ENCODE data around the gene ENO3.

ENO3 gene

GRCh38 chr17:4982305-4982704, 31.4 kb downstream of the ENO3 start:
- no peak overlapping the region for H3K4me2 ChIP-seq (ENCODE audit: low read length)
- peaks cover 53% of the 10 kb centered on the region for H3K36me3 ChIP-seq (ENCODE audit: control insufficient read depth, low read length)
- H3K27me3 ChIP-seq (ENCODE audit: control insufficient read depth, low read length): no peaks in the 10 kb centered on the region
- no peak for TF ChIP-seq CTCF (IDR thresholded peaks at IDR 0.05; ENCODE audit: low read depth, low read length, poor library complexity, severe bottlenecking)
- TF ChIP-seq EZH2phosphoT487 (IDR thresholded peaks at IDR 0.05; ENCODE audit: borderline replicate concordance, low read length): no peak
- H3K27ac ChIP-seq (ENCODE audit: low read depth, low read length): no peak overlapping the region
- H3K9me3 ChIP-seq (ENCODE audit: control insufficient read depth, insufficient read depth, low read length): no peaks in the 10 kb centered on the region
- H3K9me2 ChIP-seq (replicated peaks; ENCODE audit: control insufficient read depth, low read length): no peaks in the 10 kb centered on the region
- peaks cover 4% of the 10 kb centered on the region; the same call in 1 of the 2 replicates for H3F3A ChIP-seq (ENCODE audit: control insufficient read depth, insufficient read depth)
- H4K20me1 ChIP-seq (ENCODE audit: control insufficient read depth, insufficient read depth, low read depth, low read length): no peaks in the 10 kb centered on the region
- no peak overlapping the region for H3K4me3 ChIP-seq (ENCODE audit: low read length)
- H3K79me2 ChIP-seq (ENCODE audit: control insufficient read depth, low read length): peaks cover 16% of the 10 kb centered on the region
- peaks cover 40% of the 10 kb centered on the region for H3K4me1 ChIP-seq (ENCODE audit: control insufficient read depth, low read length)

GRCh38 chr17:4986403-4986802, 35.5 kb downstream of the ENO3 start:
- no peak for TF ChIP-seq CTCF (IDR thresholded peaks at IDR 0.05; ENCODE audit: low read depth, low read length, poor library complexity, severe bottlenecking)
- no peak for TF ChIP-seq EZH2phosphoT487 (IDR thresholded peaks at IDR 0.05; ENCODE audit: borderline replicate concordance, low read length)
- Histone ChIP-seq H4K20me1 (ENCODE audit: control insufficient read depth, insufficient read depth, low read depth, low read length) (no peaks in the 10 kb centered on the region), H3K27me3 (ENCODE audit: control insufficient read depth, low read length) (no peaks in the 10 kb centered on the region), H3K79me2 (ENCODE audit: control insufficient read depth, low read length) (peaks cover 29% of the 10 kb centered on the region), H3K9me2 (replicated peaks; ENCODE audit: control insufficient read depth, low read length) (no peaks in the 10 kb centered on the region), H3K4me3 (ENCODE audit: low read length) (peak overlapping the region; percentile 91), H3K27ac (ENCODE audit: low read depth, low read length) (peak overlapping the region; percentile 51), H3F3A (ENCODE audit: control insufficient read depth, insufficient read depth) (peaks cover 8% of the 10 kb centered on the region), H3K36me3 (ENCODE audit: control insufficient read depth, low read length) (peaks cover 21% of the 10 kb centered on the region), H3K4me2 (ENCODE audit: low read length) (peak overlapping the region; percentile 90), H3K9me3 (ENCODE audit: control insufficient read depth, insufficient read depth, low read length) (no peaks in the 10 kb centered on the region), H3K4me1 (ENCODE audit: control insufficient read depth, low read length) (peaks cover 44% of the 10 kb centered on the region)

GRCh38 chr17:4986951-4987766, 36.2 kb downstream of the ENO3 start, which contains the start of gene CAMTA2:
CAMTA2 (minus strand) TSS chr17:4987675; CDS start chr17:4986222, 1,453 bp downstream.
- no peaks in the 10 kb centered on the region for H3K9me3 ChIP-seq (ENCODE audit: control insufficient read depth, insufficient read depth, low read length)
- peaks cover 36% of the 10 kb centered on the region for H3K4me1 ChIP-seq (ENCODE audit: control insufficient read depth, low read length)
- H3K4me2 ChIP-seq (ENCODE audit: low read length): peak within 1 kb of the TSS; percentile 90
- H3K4me3 ChIP-seq (ENCODE audit: low read length): peak within 1 kb of the TSS; percentile 91
- no peaks in the 10 kb centered on the region for H3K27me3 ChIP-seq (ENCODE audit: control insufficient read depth, low read length)
- TF ChIP-seq EZH2phosphoT487 (IDR thresholded peaks at IDR 0.05; ENCODE audit: borderline replicate concordance, low read length): no peak
- TF ChIP-seq CTCF (IDR thresholded peaks at IDR 0.05; ENCODE audit: low read depth, low read length, poor library complexity, severe bottlenecking): peak; percentile 98
- H3K36me3 ChIP-seq (ENCODE audit: control insufficient read depth, low read length): peaks cover 14% of the 10 kb centered on the region; the same call in 1 of the 2 replicates
- H3K79me2 ChIP-seq (ENCODE audit: control insufficient read depth, low read length): peaks cover 29% of the 10 kb centered on the region
- H3F3A ChIP-seq (ENCODE audit: control insufficient read depth, insufficient read depth): peaks cover 4% of the 10 kb centered on the region; the same call in 1 of the 2 replicates
- peak within 1 kb of the TSS; percentile 51 for H3K27ac ChIP-seq (ENCODE audit: low read depth, low read length)
- H3K9me2 ChIP-seq (replicated peaks; ENCODE audit: control insufficient read depth, low read length): no peaks in the 10 kb centered on the region
- H4K20me1 ChIP-seq (ENCODE audit: control insufficient read depth, insufficient read depth, low read depth, low read length): no peaks in the 10 kb centered on the region
